HEK293 (cell line): ENCODE measurements around the gene EPSTI1.

Experiments used
- CTCF ChIP-seq: fragments of 450-650 bp; formaldehyde crosslinking; IDR thresholded peaks from 2 replicates; pipeline ENCODE4 v1.5.1; 2016; ENCODE audit warnings: missing biosample characterization, missing genetic modification characterization
- ZBTB1 ChIP-seq: fragments of 450-650 bp; formaldehyde crosslinking; IDR thresholded peaks from 2 replicates; pipeline ENCODE4 v1.5.1; 2016; ENCODE audit warnings: missing biosample characterization, missing genetic modification characterization
- ZNF248 ChIP-seq: fragments of 450-650 bp; formaldehyde crosslinking; IDR thresholded peaks from 2 replicates; pipeline ENCODE4 v1.5.1; 2017; ENCODE audit warnings: missing biosample characterization, missing genetic modification characterization
- ZNF549 ChIP-seq: fragments of 450-650 bp; IDR thresholded peaks from 2 replicates; pipeline ENCODE4 v1.5.1; 2018; ENCODE audit warnings: missing biosample characterization, missing genetic modification characterization, mild to moderate bottlenecking, inconsistent platforms, moderate library complexity
- ZNF561 ChIP-seq: fragments of 450-650 bp; IDR thresholded peaks from 2 replicates; pipeline ENCODE4 v1.5.1; 2018; ENCODE audit warnings: missing biosample characterization, missing genetic modification characterization, borderline replicate concordance

DNA sequence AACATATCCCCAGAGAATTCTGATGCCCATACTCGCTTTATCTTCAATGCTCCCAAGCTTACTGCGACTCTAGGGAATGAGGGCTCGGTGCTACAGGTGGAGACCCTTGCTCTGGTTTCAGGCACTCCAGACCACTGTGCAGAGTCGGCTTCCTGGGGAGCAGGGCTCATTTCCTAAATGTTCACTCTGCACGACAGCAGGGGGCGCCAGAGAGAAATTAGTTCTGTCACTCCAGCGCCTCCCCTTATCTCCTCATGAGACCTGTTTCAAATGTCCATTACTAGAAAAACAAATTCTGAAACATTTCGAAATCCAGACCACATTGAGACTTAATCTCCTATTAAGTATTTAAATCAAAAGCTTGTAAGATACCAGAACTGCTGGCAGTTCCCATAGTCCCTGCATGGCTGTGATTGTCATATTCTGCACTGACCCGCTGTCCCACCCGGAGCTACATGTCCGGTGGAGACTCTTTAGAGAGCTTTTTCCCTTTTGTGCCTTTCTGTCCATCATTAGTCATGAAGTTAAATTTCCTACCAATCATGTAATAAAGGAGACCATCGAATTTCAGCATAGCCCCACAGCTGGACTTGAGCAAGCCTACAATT is 22.4 kb downstream of the EPSTI1 start:
- TF ChIP-seq ZBTB1 (tag by site-specific recombination) (no peak), ZNF248 (tag by site-specific recombination) (no peak), ZNF561 (no peak), CTCF (tag by site-specific recombination) (no peak), ZNF549 (no peak)
